ENCODE measurements around the gene EIF5A. TPM values are rescaled to one million over a fixed set of nuclear protein-coding genes. Genes with fewer than 3 reads are reported as not detected.

EIF5A gene
- total RNA-seq, 6 experiments from 2014 or later = 222 to 299 (median 238) TPM

DNA sequence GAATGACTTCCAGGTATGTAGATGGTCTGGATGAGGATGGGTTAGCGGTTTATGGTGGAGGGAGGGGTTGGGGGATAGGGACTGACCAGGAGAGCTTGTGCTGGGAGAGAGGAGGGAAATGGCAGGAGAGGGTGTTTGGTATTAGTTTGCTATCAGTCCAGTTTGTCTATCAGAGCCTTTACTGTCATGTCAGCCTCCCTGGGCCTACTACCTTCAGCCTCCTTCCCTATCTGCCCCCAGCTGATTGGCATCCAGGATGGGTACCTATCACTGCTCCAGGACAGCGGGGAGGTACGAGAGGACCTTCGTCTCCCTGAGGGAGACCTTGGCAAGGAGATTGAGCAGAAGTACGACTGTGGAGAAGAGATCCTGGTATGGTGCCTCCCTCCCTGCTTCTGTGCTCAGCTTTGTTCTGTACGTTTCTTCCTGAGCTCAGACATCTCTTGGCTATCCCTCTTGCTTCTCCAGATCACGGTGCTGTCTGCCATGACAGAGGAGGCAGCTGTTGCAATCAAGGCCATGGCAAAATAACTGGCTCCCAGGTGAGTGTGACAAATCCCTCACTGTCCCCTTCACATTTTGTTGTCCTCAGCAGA lies 3.8 kb downstream of the EIF5A start:
- Histone ChIP-seq H3K36me3 (peaks cover 11 to 47% (median 29%) of the 10 kb centered on the region in 4 donors), H3K4me1 (peaks cover 0 to 26% (median 12%) of the 10 kb centered on the region in 4 donors), H3K4me3 (no peak overlapping the region), H3K27ac (no peak overlapping the region), H3K27me3 (no peaks in the 10 kb centered on the region), H3K9me3 (no peaks in the 10 kb centered on the region)
- WGBS (ENCODE audit: insufficient coverage, low coverage, low lambda C conversion rate, missing lambda C conversion rate) = 84% methylated on average over 2 of the region's 7 CpGs
- DNase-seq (no peak), ATAC-seq (no peak)
- intact Hi-C loops (cut with DNase I) = no loop called here
- no peak for TF ChIP-seq POLR2A (IDR thresholded peaks at IDR 0.05)
- TF ChIP-seq, protein P1, sequence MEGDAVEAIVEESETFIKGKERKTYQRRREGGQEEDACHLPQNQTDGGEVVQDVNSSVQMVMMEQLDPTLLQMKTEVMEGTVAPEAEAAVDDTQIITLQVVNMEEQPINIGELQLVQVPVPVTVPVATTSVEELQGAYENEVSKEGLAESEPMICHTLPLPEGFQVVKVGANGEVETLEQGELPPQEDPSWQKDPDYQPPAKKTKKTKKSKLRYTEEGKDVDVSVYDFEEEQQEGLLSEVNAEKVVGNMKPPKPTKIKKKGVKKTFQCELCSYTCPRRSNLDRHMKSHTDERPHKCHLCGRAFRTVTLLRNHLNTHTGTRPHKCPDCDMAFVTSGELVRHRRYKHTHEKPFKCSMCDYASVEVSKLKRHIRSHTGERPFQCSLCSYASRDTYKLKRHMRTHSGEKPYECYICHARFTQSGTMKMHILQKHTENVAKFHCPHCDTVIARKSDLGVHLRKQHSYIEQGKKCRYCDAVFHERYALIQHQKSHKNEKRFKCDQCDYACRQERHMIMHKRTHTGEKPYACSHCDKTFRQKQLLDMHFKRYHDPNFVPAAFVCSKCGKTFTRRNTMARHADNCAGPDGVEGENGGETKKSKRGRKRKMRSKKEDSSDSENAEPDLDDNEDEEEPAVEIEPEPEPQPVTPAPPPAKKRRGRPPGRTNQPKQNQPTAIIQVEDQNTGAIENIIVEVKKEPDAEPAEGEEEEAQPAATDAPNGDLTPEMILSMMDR (IDR thresholded peaks at IDR 0.05) = no peak

DNA sequence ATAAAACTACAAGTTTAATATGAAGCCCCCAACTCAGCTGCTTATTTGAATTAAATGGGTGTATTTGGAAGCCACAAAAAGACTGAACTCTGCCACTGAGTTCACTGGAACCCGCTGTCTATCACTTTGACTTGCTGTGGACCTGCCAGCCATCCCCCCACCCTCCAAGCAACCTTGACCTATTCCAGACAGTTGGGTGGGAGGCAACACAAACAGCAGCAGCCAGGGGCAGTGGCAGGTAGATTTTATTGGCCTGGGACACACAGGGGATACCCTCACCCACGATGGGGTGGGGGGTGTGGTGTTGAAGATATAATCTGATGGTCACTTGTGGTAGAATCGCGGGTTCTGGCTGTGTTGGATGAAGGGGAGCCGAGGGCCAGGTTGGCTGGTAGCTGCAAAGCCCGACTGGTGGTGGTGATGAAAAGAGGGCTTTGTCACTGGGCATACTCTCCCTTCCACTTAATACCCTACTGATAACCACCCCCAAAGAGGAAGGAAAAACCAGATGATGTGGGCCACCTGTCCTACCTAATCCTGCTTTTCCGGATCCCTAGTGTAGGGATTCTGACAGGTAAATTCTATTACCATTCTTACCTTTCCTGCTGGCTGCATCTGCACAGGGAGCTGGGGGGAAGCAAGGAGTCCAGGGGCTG lies 5.1 kb downstream of the EIF5A start:
- no peaks in the 10 kb centered on the region for H3K9me3 ChIP-seq
- H3K36me3 ChIP-seq = peaks cover 11 to 48% (median 30%) of the 10 kb centered on the region in 4 donors
- H3K4me3 ChIP-seq = no peak overlapping the region
- no peaks in the 10 kb centered on the region for H3K27me3 ChIP-seq
- no peak for ATAC-seq
- DNase-seq = no peak
- H3K4me1 ChIP-seq = peaks cover 0 to 26% (median 12%) of the 10 kb centered on the region in 4 donors
- no peak overlapping the region for H3K27ac ChIP-seq
- no peak for TF ChIP-seq POLR2A (IDR thresholded peaks at IDR 0.05)
- TF ChIP-seq, protein P1 (IDR thresholded peaks at IDR 0.05) = no peak
- intact Hi-C loops (cut with DNase I) = no loop called here
- 71% methylated on average over 6 of the region's 7 CpGs for WGBS (ENCODE audit: insufficient coverage, low coverage, low lambda C conversion rate, missing lambda C conversion rate)

DNA sequence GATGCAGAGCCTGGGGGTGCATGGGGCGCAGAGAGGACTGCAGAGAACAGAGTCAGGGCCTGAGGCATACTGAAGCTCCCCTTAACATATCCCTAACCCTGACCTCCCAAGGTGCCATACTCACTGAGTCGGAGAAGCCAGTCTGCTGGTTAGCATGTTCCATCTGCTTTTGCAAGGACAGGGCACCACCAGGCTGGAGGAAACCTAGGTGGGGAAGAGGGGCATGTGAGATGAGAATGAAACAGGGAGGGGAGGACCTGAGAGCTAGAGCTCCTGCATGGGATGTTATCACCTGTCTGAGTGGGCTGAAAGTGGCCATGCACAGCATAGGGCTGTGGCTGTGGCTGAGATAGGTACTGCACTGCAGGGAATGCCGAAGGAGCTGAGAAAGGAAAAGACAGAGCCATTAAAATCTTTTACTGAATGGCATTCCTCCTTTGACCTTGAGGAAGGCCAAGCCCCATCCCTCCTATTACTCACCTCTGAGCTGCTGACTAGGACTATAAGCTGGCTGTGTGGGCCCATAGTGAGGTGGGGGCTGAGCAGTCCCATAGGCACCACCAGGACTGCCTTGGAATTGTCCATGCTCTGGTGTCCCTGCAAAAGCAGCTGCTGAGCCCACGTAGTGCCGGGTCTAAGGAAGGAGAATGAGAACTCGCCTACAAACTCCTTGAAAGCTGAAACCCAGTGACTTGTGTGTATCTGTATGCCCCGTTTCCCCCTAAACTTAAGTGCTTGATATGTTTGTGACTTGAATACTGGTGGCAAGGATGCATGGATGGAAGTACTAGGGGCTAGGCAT lies 5.9 kb downstream of the EIF5A start:
- Histone ChIP-seq H3K4me3 (no peak overlapping the region), H3K9me3 (no peaks in the 10 kb centered on the region), H3K4me1 (peaks cover 0 to 26% (median 12%) of the 10 kb centered on the region in 4 donors), H3K27me3 (no peaks in the 10 kb centered on the region), H3K27ac (no peak overlapping the region), H3K36me3 (peaks cover 11 to 53% (median 31%) of the 10 kb centered on the region in 4 donors)
- no peak for ATAC-seq
- intact Hi-C loops (cut with DNase I) = no loop called here
- no peak for DNase-seq
- WGBS (ENCODE audit: insufficient coverage, low coverage, low lambda C conversion rate, missing lambda C conversion rate) = 85% methylated on average over 3 of the region's 7 CpGs
- TF ChIP-seq POLR2A (IDR thresholded peaks at IDR 0.05) = peak; percentile 23
- TF ChIP-seq, protein P1 (IDR thresholded peaks at IDR 0.05) = no peak

DNA sequence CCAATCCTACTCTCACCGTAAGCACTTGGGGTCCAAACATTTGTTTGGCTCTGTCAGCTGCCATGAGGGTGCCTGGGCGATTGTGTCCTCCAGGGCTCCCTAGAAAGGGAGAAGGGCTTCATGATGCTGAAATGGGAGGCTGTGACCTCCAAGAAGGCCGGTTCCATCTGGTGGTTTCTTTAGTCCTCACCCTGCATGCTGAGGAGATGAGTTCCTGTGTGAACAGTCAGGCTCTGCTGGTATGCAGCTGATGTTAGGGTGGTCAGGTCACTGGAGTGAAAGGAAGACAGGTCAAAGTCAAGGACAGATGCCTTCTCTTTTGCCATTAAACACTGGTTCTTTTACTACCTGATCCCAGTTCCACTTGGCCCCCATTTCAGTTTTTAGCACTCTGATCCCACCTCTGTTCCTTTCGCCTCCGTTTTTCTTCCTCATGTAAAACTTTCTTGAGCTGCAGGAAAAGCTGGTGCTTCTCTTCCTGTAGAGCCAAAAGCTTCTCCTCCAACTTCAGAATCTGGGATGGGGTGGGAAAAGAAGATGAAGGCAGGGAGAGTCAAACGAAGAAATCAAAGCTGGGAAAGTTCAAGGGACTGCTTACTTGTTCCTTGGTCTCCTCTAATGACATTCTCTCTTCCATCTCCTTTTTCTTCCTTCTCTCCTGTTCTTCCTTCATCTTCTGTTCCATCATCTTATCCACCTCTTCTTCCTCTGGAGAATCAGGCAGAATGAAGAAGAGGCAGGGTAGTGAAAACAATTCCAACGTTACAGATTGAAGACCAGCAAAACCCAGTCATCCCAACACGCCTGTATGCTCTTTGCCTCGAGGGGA lies 6.7 kb downstream of the EIF5A start:
- WGBS (ENCODE audit: insufficient coverage, low coverage, low lambda C conversion rate, missing lambda C conversion rate) = 34% methylated on average over 8 of the region's 9 CpGs
- Histone ChIP-seq H3K27ac (peak overlapping the region in 2 of 3 donors; percentile 84 to 96), H3K9me3 (no peaks in the 10 kb centered on the region), H3K36me3 (peaks cover 11 to 58% (median 31%) of the 10 kb centered on the region in 4 donors), H3K4me1 (peaks cover 0 to 21% (median 12%) of the 10 kb centered on the region in 4 donors), H3K4me3 (peak overlapping the region; percentile 72 to 95 (median 82)), H3K27me3 (no peaks in the 10 kb centered on the region)
- no peak for DNase-seq
- intact Hi-C loops (cut with DNase I) = no loop called here
- ATAC-seq = no peak
- TF ChIP-seq, protein P1 (IDR thresholded peaks at IDR 0.05) = no peak
- TF ChIP-seq POLR2A (IDR thresholded peaks at IDR 0.05) = no peak
